Activated effector memory CD4-positive, alpha-beta T cell treated with anti-CD3 and anti-CD28 coated beads, Interleukin-2, amount 50 U/mL, for 16 hours (primary cell): ENCODE results near the gene TMEM59.
"Not testable (repeated sequence)": the region's sequence is repeated elsewhere in the genome, so short reads cannot be mapped to it uniquely, and the experiment has no call there.

Experiments
- DNase-seq: peaks from one replicate; pipeline ENCODE4 v3.0.0-alpha.2; 2020

TMEM59 gene

GRCh38 chr1:54052431-54052933 lies 522 bp downstream of the TMEM59 start:
- DNase-seq = peak; percentile 75

- DNase-seq = no peak
Observed at GRCh38 chr1:54051933-54052430, 1.0 kb downstream of the TMEM59 start.

- not testable (repeated sequence) for DNase-seq
Observed at GRCh38 chr1:54050435-54050834, 2.6 kb downstream of the TMEM59 start.

GRCh38 chr1:54047384-54048305 lies 5.4 kb downstream of the TMEM59 start:
- no peak for DNase-seq

- no peak for DNase-seq
Observed at GRCh38 chr1:54046671-54047383, 6.2 kb downstream of the TMEM59 start.

- DNase-seq = no peak
Observed at GRCh38 chr1:54045496-54045895, 7.5 kb downstream of the TMEM59 start.

GRCh38 chr1:54041806-54042205 lies 11.2 kb downstream of the TMEM59 start:
- DNase-seq = no peak

GRCh38 chr1:54037476-54037875 lies 15.5 kb downstream of the TMEM59 start:
- DNase-seq = no peak

GRCh38 chr1:54028306-54029251 lies 24.4 kb downstream of the TMEM59 start:
- no peak for DNase-seq

- no peak for DNase-seq
Observed at GRCh38 chr1:54027848-54028247, 25.2 kb downstream of the TMEM59 start.

GRCh38 chr1:54024811-54025210 lies 28.2 kb downstream of the TMEM59 start:
- DNase-seq = not testable (repeated sequence)

GRCh38 chr1:54024358-54024757 lies 28.6 kb downstream of the TMEM59 start:
- DNase-seq = no peak

- not testable (repeated sequence) for DNase-seq
Observed at GRCh38 chr1:54019562-54020176, 33.3 kb downstream of the TMEM59 start.

GRCh38 chr1:54018635-54019034 lies 34.4 kb downstream of the TMEM59 start:
- DNase-seq = no peak

GRCh38 chr1:54017979-54018378 lies 35.0 kb downstream of the TMEM59 start, which contains the start of gene LDLRAD1:
Gene LDLRAD1, minus strand, starts transcription at chr1:54018186. Its CDS starts 74 bp downstream, at chr1:54018112.
- peak; percentile 60 for DNase-seq

GRCh38 chr1:54016343-54017282 lies 36.4 kb downstream of the TMEM59 start:
- no peak for DNase-seq

GRCh38 chr1:54014009-54014629 lies 38.9 kb downstream of the TMEM59 start:
- DNase-seq = no peak

- no peak for DNase-seq
Observed at GRCh38 chr1:54013393-54014008, 39.5 kb downstream of the TMEM59 start.

GRCh38 chr1:54012863-54013262 lies 40.1 kb downstream of the TMEM59 start:
- no peak for DNase-seq

- DNase-seq = no peak
Observed at GRCh38 chr1:54012008-54012325, 41.0 kb downstream of the TMEM59 start.
